ENCODE results near the gene SERPINB2.
"Not testable (repeated sequence)": the region's sequence is repeated elsewhere in the genome, so short reads cannot be mapped to it uniquely, and the experiment has no call there.

SERPINB2 gene

GRCh38 chr18:63888470-63889190 is 1.1 kb downstream of the SERPINB2 start:
- DNase-seq (ENCODE audit: low spot score): no peak

DNA sequence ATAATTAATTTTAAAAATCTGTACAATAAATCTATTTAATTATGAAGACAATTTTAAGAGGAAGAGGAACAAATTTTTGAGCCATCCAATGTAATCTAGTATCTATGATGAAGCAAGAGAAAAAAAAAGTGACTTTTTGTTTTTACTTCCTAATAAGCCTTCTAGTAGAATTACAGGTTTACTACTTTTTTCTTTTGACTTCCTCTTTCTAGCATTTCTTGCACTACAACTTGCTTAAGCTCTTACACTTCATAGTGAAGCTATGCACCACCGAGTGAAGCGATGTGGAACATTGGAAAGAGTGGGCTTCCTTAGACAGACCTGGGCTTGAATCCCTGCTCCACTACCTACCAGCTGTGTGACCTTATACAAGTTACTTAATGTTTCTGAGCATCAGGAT is 2.1 kb downstream of the SERPINB2 start:
- no peak for DNase-seq (ENCODE audit: low spot score)

DNA sequence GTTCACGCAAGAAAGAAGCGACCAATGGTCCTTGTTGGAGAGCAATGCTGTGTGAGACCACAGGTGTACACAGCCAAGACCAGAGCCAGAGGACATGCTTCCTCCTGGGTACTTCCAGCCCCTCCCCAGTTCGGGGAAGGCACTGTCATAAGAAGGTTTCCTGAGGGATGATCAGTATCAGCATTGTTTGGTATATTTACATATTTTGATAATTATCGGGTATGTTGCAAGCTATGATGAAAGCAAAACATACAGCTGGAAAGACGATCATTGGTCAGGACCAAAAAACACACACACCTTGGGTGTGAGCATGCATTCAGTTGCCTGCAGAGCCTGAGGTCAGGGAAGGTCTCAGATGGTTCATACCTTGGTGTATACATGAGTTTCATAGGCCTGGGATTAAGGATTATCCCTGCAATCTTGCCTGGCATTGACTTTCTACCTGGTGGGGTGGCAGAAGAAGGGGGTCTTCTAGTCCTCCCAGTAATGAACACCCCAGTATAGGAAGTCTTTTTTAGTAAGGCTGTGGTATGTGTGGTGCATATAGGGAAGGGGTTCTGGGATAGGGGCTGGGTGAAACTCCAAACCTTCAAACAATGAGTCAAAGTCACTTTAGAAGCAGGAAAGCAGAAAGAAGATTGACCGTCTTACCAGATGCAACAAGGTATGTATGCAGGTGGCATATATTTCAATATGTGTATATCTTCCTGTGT is 2.9 kb downstream of the SERPINB2 start:
- DNase-seq (ENCODE audit: low spot score): no peak

DNA sequence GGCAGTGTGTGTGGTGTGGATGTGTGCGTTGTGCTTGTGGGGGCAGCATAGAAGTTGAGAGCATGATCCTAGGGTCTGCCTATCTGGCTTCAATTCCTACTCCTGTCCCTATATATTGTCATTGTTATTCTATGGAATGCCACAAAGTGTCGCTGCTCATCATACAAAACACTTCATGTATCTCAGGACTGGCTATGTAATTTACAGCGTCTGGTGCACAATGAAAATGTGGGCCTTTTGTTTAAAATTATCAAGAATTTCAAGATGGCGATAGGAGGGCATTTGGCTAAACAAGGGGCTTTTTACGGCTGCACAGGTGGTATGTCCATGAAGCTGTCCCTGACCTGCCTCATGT is 3.4 kb downstream of the SERPINB2 start:
- no peak for DNase-seq (ENCODE audit: low spot score)

DNA sequence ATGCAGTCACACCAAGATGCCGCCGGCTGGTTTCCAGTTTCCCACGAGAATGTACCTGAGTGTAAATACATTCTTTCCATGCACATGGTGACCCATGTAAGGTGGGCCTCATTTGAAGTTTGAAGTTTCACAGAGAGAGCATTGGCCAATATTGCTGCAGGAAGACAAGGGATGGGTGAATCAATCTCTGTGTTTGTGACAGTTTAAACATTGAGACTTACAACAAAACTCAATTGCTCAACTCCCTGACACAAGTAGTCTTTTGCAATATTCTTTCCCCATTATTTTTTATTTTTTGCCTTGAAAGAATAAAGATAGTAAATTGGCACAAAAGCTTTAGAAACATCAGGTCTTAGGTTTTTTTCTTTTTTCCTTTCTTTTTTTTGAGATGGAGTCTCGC is 5.1 kb downstream of the SERPINB2 start:
- no peak for DNase-seq (ENCODE audit: low spot score)

DNA sequence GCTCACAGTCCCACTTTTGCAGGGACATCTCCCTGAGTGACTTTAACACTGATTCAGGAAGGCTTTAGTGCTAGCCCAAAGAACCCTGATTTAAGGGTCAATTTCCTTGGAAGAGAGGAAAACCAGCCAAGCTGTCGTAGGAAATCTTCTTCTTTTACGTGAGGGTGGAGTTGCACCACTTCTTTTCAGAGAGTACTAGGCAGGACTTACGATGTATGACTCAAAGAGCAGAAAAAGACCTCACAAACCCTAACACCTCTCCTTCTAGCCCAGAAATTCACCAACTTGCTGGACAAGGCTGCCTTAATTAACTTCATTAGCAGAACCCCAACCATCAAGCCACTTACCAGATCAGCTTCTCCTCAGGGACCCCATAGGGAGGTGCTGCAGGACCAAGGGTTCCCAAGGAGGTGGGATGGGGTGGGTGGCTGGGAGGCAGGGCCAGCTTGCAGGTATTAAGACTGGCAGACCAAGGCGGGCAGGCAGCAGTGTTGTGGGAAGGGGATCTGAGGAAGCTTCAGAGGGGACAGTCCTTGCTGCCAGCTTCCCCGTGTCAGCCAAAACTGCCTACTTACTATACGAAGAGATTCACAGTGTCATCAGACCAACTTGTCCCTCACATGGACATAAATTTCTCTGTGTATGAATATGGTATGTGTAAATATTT is 6.7 kb downstream of the SERPINB2 start:
- no peak for DNase-seq (ENCODE audit: low spot score)

DNA sequence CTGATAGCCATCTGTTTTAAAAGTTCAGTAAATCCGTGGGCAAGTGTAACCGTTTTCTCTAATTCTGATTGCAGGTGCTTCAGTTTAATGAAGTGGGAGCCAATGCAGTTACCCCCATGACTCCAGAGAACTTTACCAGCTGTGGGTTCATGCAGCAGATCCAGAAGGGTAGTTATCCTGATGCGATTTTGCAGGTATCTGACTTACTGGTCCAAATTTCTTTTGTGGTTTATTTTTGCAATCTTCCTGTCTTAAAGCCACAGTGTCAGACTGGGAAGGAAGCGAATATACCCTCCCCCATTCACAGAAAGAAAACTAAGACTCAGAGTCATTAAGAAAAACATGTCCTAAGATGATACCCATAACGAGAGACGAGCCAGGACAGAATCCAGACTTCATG is 7.7 kb downstream of the SERPINB2 start:
- DNase-seq (ENCODE audit: low spot score): no peak

DNA sequence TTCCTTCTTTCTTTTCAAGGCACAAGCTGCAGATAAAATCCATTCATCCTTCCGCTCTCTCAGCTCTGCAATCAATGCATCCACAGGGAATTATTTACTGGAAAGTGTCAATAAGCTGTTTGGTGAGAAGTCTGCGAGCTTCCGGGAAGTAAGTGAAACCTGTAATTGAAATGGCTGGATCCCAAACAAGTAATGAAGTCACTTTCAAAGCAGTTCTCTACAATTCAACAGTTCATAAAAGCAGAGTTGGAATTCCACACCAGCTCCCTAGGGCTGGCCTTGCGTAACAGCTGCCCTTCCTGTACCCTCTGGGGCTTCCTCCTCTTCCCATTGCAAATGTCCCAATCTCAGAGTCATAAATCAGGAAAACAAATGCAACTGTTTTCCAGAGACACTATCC is 9.6 kb downstream of the SERPINB2 start:
- no peak for DNase-seq (ENCODE audit: low spot score)

DNA sequence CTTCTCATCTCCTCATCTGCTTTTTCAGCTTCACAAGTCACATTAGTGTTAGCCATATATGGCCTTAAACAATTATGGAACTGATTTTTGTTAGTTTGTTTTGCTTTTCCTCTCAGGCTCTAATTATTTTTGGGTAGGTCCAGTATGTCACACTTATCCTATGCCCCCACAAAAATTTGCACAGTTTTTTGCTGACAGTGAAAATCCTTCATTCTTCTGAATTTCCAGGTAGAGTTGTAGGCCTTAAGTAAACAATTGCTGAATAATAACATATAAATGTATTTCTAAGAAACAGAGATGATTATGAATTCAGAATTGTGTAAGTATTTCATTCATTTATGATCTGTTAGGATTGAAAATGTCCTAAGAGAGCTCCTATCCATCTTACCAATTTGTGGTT is 11.7 kb downstream of the SERPINB2 start:
- DNase-seq (ENCODE audit: low spot score): no peak

DNA sequence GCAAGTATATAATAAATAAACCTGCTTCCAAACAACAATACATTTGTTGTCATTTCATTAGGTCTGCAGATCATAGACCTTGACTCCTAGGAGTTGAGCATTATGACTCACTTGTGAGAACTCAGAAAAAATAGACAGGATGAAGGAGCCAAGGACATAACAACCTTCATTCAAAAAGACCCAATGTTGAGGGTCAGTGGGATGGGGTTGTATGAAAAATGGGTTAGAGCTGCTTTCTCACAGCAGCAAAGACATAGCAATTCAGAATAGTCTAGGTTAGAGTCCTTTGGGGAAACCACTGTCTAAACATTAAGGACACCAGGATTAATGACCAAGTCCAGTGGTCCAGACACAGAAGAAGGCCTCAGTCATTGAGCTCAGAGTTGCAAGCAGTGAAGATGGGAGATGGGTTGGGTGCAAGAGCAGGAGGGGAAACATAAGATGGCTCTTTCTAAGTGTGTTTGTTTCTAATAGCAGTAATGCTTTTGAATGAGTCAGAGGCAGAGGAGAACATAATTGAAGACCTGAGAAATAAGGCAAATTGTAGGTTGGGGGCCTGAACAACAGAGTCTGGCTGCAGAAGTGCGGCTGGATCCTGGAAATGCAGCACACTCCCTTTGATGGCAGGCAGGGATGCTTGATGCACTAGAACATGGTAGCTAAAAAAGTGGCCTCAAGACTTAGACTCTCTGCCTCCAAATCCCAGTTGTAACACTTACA is 16.5 kb downstream of the SERPINB2 start:
- DNase-seq (ENCODE audit: low spot score): no peak

GRCh38 chr18:63904694-63905093 is 17.2 kb downstream of the SERPINB2 start:
- DNase-seq (ENCODE audit: low spot score): no peak

GRCh38 chr18:63905361-63905760 is 17.9 kb downstream of the SERPINB2 start:
- DNase-seq (ENCODE audit: low spot score): no peak

DNA sequence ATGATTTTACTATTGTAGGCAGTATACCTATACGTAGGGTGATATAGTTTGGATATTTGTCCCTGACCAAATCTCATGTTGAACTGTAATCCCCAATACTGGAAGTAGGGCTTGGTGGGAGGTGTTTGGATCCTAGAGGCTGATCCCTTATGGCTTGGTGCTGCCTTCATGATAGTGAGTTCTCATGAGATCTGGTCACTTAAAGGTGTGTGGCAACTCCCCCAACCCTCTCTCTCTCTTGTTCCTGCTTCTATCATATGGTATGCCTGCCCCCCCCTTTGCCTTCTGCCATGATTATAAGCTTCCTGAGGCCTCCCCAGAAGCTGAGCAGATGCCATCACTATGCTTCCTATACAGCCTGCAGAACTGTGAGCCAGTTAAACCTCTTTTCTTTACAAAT is 18.6 kb downstream of the SERPINB2 start:
- no peak for DNase-seq (ENCODE audit: low spot score)

DNA sequence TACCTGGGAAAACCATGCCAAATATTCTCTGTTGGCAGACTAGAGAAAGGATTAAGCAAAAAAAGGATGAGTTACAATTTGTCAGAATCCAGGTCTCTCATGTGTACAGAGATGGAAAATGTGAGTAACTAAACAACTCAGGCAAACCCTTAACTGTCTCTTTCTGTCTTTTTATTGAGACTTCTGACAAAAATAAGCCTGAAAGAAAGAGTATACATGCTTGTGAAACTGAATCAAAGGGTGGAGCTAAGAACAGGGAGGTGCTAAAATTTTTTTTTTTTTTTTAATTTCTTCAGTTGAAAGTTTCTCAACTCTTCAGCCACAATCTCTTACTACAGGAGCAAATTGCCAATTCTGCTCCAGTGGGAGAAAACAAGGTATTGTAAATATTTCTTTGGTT is 20.2 kb downstream of the SERPINB2 start, which contains the start of gene SERPINB10:
Gene SERPINB10, plus strand, starts transcription at position 295 of the 400 bp plus-strand sequence. CDS start 7,553 bp downstream, outside the sequence.
- DNase-seq (ENCODE audit: low spot score): no peak

- DNase-seq (ENCODE audit: low spot score): no peak
These were observed 21.4 kb downstream of the SERPINB2 start for GRCh38 chr18:63908858-63909257.

GRCh38 chr18:63909870-63910269 is 22.4 kb downstream of the SERPINB2 start:
- no peak for DNase-seq (ENCODE audit: low spot score)

GRCh38 chr18:63917817-63918216 is 30.3 kb downstream of the SERPINB2 start:
- DNase-seq (ENCODE audit: low spot score): no peak

GRCh38 chr18:63922049-63922448 is 34.5 kb downstream of the SERPINB2 start:
- no peak for DNase-seq (ENCODE audit: low spot score)

GRCh38 chr18:63924551-63924950 is 37.0 kb downstream of the SERPINB2 start:
- DNase-seq (ENCODE audit: low spot score): no peak

GRCh38 chr18:63928331-63928730 is 40.8 kb downstream of the SERPINB2 start:
- DNase-seq (ENCODE audit: low spot score): no peak

- not testable (repeated sequence) for DNase-seq (ENCODE audit: low spot score)
These were observed 41.9 kb downstream of the SERPINB2 start for GRCh38 chr18:63929369-63929768.

DNA sequence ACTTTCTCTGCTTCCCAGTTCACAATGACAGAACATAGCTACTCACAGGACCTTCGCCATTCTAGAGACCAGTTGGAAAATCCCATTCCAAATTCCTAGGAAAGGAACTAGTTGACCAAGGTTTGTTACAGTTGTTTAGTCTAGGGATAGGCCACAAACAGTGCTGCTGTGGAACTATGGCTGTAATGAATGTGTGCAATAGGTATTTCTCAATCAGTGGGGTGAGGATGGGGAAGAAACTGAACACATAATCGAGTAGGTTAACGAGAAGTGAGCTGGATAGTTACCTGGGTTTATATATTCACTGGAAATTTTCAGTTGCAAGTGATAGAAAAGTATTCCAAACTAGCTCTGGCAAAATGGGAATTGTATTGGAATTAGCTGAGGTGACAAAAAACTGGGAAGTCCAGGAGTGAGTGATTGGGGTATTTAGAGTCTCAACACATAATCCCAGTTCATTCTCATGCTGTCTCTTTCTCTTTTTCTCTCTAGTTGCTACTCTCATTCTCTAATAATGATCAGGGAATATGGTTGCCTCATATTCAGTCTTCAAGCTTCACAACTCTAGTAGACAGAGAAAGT is 43.4 kb downstream of the SERPINB2 start:
- no peak for DNase-seq (ENCODE audit: low spot score)

All from hematopoietic multipotent progenitor cell treated with erythropoietin and hydrocortisone succinate and interleukin-3 and kit ligand, for 15 days (in vitro differentiated cells).